ENCODE data around the gene GRAMD1C. TPM values are rescaled to one million over a fixed set of nuclear protein-coding genes. Genes with fewer than 3 reads are reported as not detected.

GRAMD1C gene
- total RNA-seq, 2 experiments from 2014 or later = 1.2 to 2.2 TPM

Other genes starting within 250 kb of the GRAMD1C start
- gene USF3, start 142.1 kb upstream of the GRAMD1C start, total RNA-seq = 10 to 100 TPM; 20.6 to 20.9 TPM
- gene NAA50, start 92.5 kb upstream of the GRAMD1C start, total RNA-seq = 10 to 100 TPM; 90.9 to 91.0 TPM
- 10 to 100 TPM; 32.9 to 36.5 TPM for gene ATP6V1A, start 91.8 kb upstream of the GRAMD1C start, total RNA-seq
- gene ZDHHC23, start 109.2 kb downstream of the GRAMD1C start, total RNA-seq = 1 to 10 TPM; 3.4 to 3.7 TPM
- 1 to 10 TPM; 2.7 to 3.0 TPM for gene CCDC191, start 217.7 kb downstream of the GRAMD1C start, total RNA-seq
- 10 to 100 TPM; 30.0 to 33.0 TPM for gene QTRT2, start 217.9 kb downstream of the GRAMD1C start, total RNA-seq

Data from activated naive CD8-positive, alpha-beta T cell treated with anti-CD3 and anti-CD28 coated beads, Interleukin-2, amount 10 ng/mL, durations not matched to agents 7 days and 5 days (primary cell).